GM23248 (cell line): ENCODE data around the gene ISCU. TPM values are rescaled to one million over a fixed set of nuclear protein-coding genes. Genes with fewer than 3 reads are reported as not detected.

Experiments used
- DNase-seq: peaks from one replicate; pipeline ENCODE4 v3.0.0-alpha.2; 2015
- H2AFZ ChIP-seq: fragments of 200-600 bp; sonication (generic); 2 replicates; pipeline ENCODE4 v1.6.1; 2016; ENCODE audit warnings: antibody characterized with exemption
- H3F3A ChIP-seq: fragments of 200-600 bp; sonication (generic); 2 replicates; pipeline ENCODE4 v1.6.1; 2016; ENCODE audit warnings: mild to moderate bottlenecking, antibody characterized with exemption, mixed run types; ENCODE audit not compliant: insufficient read depth
- H3K27ac ChIP-seq: fragments of 200-600 bp; sonication (generic); 2 replicates; pipeline ENCODE4 v1.5.1; 2016; ENCODE audit warnings: mild to moderate bottlenecking
- H3K27me3 ChIP-seq: fragments of 200-600 bp; sonication (generic); replicated peaks from 2 replicates; pipeline ENCODE4 v1.6.1; 2016; ENCODE audit warnings: mild to moderate bottlenecking; ENCODE audit not compliant: insufficient read depth
- H3K36me3 ChIP-seq: fragments of 200-600 bp; sonication (generic); 2 replicates; pipeline ENCODE4 v1.6.1; 2016; ENCODE audit warnings: low read depth, mild to moderate bottlenecking
- H3K4me1 ChIP-seq: fragments of 200-600 bp; sonication (generic); 2 replicates; pipeline ENCODE4 v1.6.1; 2016; ENCODE audit warnings: mild to moderate bottlenecking; ENCODE audit not compliant: insufficient read depth
- H3K4me2 ChIP-seq: fragments of 200-600 bp; sonication (generic); one replicate; pipeline ENCODE4 v1.6.1; 2016; ENCODE audit warnings: mild to moderate bottlenecking; ENCODE audit not compliant: unreplicated experiment
- H3K4me3 ChIP-seq: fragments of 200-600 bp; sonication (generic); 2 replicates; pipeline ENCODE4 v1.5.1; 2016; ENCODE audit warnings: mild to moderate bottlenecking
- H3K79me2 ChIP-seq: fragments of 200-600 bp; sonication (generic); 2 replicates; pipeline ENCODE4 v1.6.1; 2016; ENCODE audit warnings: mild to moderate bottlenecking; ENCODE audit not compliant: insufficient read depth
- H3K9ac ChIP-seq: fragments of 200-600 bp; sonication (generic); 2 replicates; pipeline ENCODE4 v1.6.1; 2016; ENCODE audit warnings: mild to moderate bottlenecking
- H3K9me2 ChIP-seq: fragments of 200-600 bp; sonication (generic); 2 replicates; pipeline ENCODE4 v1.6.1; 2016; ENCODE audit warnings: mixed run types, mild to moderate bottlenecking, moderate library complexity; ENCODE audit not compliant: insufficient read depth
- H3K9me3 ChIP-seq: fragments of 200-600 bp; sonication (generic); one replicate; pipeline ENCODE4 v1.6.1; 2017; ENCODE audit warnings: low read depth
- H4K20me1 ChIP-seq: fragments of 200-600 bp; sonication (generic); 2 replicates; pipeline ENCODE4 v1.6.0; 2016; ENCODE audit not compliant: insufficient read depth
- EZH2 ChIP-seq: fragments of 200-600 bp; sonication (generic); IDR thresholded peaks from 2 replicates; pipeline ENCODE4 v1.6.1; 2018; ENCODE audit warnings: antibody characterized with exemption, mild to moderate bottlenecking; ENCODE audit not compliant: insufficient read depth, poor library complexity, severe bottlenecking
- EZH2phosphoT487 ChIP-seq: fragments of 200-600 bp; sonication (generic); IDR thresholded peaks from 2 replicates; pipeline ENCODE4 v1.6.1; 2018; ENCODE audit warnings: antibody characterized with exemption, moderate library complexity, mild to moderate bottlenecking, low read depth; ENCODE audit not compliant: insufficient read depth
- WGBS, 2 experiments: methylation state at CpG; one replicate each; pipeline ENCODE4 v1.1.6; 2015 to 2017; ENCODE audit warnings: low lambda C conversion rate in 2 of 2, low coverage in 1 of 2; ENCODE audit errors: missing lambda C conversion rate in 2 of 2; 5-methylcytosine and 5-hydroxymethylcytosine counted together
- in situ Hi-C: fragments of 300-500 bp; cut with MboI; formaldehyde crosslinking; loops from 2 replicates; pipeline ENCODE4 v1.15.0; 2020
- polyA plus RNA-seq: library from polyadenylated mRNA; unstranded; fragments of >200 nt; fragmentation: Nextera tagmentation; extraction: Ambion mirVana; gene quantifications from 2 replicates; pipeline ENCODE4 v1.2.1, GENCODE V29; 2016
- total RNA-seq: library from RNA; depleted of rRNA; stranded (reverse); fragments of >200 nt; shearing (Covaris generic); gene quantifications from 2 replicates; pipeline ENCODE4 v1.2.3, GENCODE V29; 2014

Gene ISCU
- total and polyA plus RNA-seq, 2 experiments from 2014 or later = 159 to 237 TPM

DNA sequence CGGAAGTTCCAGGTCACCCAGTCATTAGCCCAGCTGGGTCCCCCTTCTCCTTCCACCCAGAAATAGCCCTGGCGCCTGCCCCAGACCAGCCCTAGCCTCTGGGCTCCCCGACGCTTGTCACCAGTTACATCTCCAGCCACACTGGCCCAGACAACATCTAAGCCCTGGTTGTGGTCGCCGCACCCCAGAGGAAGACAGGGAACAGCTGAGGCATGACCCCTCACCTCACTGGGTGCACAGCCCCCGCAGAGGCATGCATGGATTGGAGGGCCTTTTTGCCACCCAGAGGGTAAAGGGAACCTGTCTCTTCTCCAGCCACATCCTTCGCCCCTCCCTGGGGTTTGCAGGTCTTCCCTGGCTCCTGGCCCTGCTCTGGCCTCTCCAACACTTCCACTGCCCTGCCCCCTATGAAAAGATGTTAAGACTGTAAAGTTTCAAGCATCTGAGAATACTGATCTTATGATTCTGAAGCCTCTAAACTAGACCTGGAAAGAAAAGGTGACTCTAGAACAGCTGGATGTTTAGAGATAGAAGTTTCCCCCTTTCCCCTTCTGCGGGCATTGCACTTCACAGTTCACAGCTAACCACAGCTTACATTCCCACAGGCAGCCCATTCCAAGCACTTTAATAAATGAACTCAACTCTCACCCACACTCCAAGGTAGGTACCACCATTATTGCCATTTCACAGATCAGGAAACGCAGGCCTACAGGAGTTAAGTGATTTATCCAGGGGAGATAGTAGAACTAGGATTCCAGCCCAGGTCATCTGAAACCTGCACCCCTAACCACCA, 20.8 kb downstream of the ISCU start:
- no peaks in the 10 kb centered on the region for H3K27me3 ChIP-seq
- no peak overlapping the region for H3K4me2 ChIP-seq
- no peak overlapping the region for H2AFZ ChIP-seq
- H3K4me1 ChIP-seq = no peaks in the 10 kb centered on the region
- in situ Hi-C loops = no loop called here
- H4K20me1 ChIP-seq = no peaks in the 10 kb centered on the region
- H3K36me3 ChIP-seq = no peaks in the 10 kb centered on the region
- no peaks in the 10 kb centered on the region for H3K9me3 ChIP-seq
- H3K4me3 ChIP-seq = no peak overlapping the region
- H3K9me2 ChIP-seq = no peaks in the 10 kb centered on the region
- H3F3A ChIP-seq = no peaks in the 10 kb centered on the region
- H3K27ac ChIP-seq = no peak overlapping the region
- no peak for TF ChIP-seq EZH2phosphoT487
- TF ChIP-seq EZH2 = no peak
- H3K79me2 ChIP-seq = no peaks in the 10 kb centered on the region
- 93% methylated on average over 10 of the region's 10 CpGs for WGBS, 2 experiments
- no peak for DNase-seq
- no peak overlapping the region for H3K9ac ChIP-seq

DNA sequence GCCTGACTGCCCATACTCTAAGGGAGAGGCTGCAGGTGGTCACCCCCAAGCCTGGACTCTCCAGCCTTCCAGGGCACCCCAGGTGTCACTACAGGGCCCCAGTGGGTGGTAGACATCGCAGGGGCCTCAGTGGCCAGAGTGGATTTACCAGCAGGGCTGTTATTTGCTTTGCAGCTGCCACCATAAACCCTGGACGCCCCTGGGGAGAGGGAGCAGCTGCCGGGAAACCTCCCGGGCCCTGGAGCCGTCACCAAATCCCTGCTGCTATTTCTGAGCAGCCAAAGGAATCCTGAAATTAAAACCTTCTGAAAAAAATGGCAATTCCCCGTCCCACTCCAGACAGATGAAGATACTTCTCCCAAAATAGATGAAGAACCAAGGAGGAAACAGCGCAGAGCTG, 21.6 kb downstream of the ISCU start:
- no peak overlapping the region for H2AFZ ChIP-seq
- no peak overlapping the region for H3K4me2 ChIP-seq
- peaks cover 5% of the 10 kb centered on the region for H3K4me1 ChIP-seq
- no peaks in the 10 kb centered on the region for H3K79me2 ChIP-seq
- TF ChIP-seq EZH2phosphoT487 = no peak
- TF ChIP-seq EZH2 = no peak
- H3K27ac ChIP-seq = no peak overlapping the region
- H3K4me3 ChIP-seq = no peak overlapping the region
- H3K36me3 ChIP-seq = no peaks in the 10 kb centered on the region
- in situ Hi-C loops = no loop called here
- 26 to 37% methylated on average over 7 of the region's 7 CpGs for WGBS, 2 experiments
- H3K9me3 ChIP-seq = no peaks in the 10 kb centered on the region
- no peaks in the 10 kb centered on the region for H3K9me2 ChIP-seq
- H4K20me1 ChIP-seq = no peaks in the 10 kb centered on the region
- DNase-seq = no peak
- H3K27me3 ChIP-seq = no peaks in the 10 kb centered on the region
- no peak overlapping the region for H3K9ac ChIP-seq
- H3F3A ChIP-seq = no peaks in the 10 kb centered on the region

DNA sequence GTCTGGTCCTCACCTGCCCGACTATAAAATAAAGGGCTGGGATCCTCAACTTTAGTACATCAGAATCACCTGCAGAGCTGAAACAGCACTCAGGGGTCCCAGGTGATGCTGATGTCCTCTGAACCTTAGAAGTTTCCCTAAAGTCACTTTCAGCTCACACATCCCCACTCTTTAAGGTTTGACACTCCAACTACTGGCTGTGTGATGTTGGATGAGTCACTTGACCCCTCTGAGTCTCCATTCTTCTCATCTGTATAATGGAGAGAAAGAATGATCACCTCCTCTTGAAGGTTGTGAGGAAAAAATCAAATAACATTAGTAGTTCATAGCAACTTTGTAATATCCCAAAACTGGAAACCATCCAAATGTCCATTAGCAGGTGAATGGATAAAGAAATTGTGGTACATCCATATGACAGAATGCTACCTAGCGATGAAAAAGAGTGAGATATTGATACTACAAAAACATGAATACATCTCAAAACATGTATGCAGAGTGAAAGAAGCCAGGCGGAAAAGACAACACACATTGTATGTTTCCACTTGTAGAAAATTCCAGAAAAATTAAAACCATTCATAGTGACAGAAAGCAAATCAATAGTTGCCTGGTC, 22.2 kb downstream of the ISCU start:
- Histone ChIP-seq H4K20me1 (no peaks in the 10 kb centered on the region), H3K79me2 (no peaks in the 10 kb centered on the region), H3K9ac (no peak overlapping the region), H3K9me2 (no peaks in the 10 kb centered on the region), H3K27me3 (no peaks in the 10 kb centered on the region), H3K27ac (no peak overlapping the region), H3K4me1 (peaks cover 10% of the 10 kb centered on the region), H3K4me3 (no peak overlapping the region), H3K36me3 (no peaks in the 10 kb centered on the region), H3K4me2 (no peak overlapping the region), H3F3A (no peaks in the 10 kb centered on the region), H2AFZ (no peak overlapping the region), H3K9me3 (no peaks in the 10 kb centered on the region)
- DNase-seq = no peak
- WGBS, 2 experiments = 55 to 57% methylated on average over 3 of the region's 3 CpGs
- TF ChIP-seq EZH2phosphoT487 (no peak), EZH2 (no peak)
- in situ Hi-C loops = no loop called here

DNA sequence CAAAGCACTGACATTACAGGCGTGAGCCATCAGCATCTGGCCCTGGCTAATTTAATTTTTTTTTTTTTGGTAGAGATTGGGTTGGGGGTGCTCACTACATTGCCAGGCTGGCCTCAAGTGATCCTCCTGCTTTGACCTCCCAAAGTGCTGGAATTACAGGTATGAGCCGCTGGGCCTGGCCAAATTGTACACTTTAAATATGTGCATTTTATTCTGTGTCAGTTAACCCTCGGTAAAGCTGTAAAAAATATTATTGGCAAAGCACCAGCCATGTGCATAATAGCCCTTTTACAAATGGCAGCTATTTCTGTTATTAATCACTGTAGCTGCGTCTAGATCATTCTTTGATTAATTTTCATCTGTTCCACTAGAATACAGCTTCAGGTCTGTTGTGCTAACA, 23.5 kb downstream of the ISCU start:
- no peak for TF ChIP-seq EZH2
- TF ChIP-seq EZH2phosphoT487 = no peak
- in situ Hi-C loops = no loop called here
- Histone ChIP-seq H3K4me1 (peaks cover 10% of the 10 kb centered on the region), H3K27me3 (no peaks in the 10 kb centered on the region), H3K36me3 (no peaks in the 10 kb centered on the region), H3F3A (no peaks in the 10 kb centered on the region), H3K9me3 (no peaks in the 10 kb centered on the region), H2AFZ (no peak overlapping the region), H3K79me2 (no peaks in the 10 kb centered on the region), H3K4me3 (no peak overlapping the region), H4K20me1 (no peaks in the 10 kb centered on the region), H3K4me2 (no peak overlapping the region), H3K9ac (no peak overlapping the region), H3K9me2 (no peaks in the 10 kb centered on the region), H3K27ac (no peak overlapping the region)
- 40 to 52% methylated on average over 4 of the region's 4 CpGs for WGBS, 2 experiments
- no peak for DNase-seq
